Activated T-helper 1 cell treated with Interleukin-2 at 50 U/mL for 16 hours (primary cell): ENCODE results near the gene MAMDC2.
"Not testable (repeated sequence)": the region's sequence is repeated elsewhere in the genome, so short reads cannot be mapped to it uniquely, and the experiment has no call there.

Experiments used
- DNase-seq: peaks from one replicate; pipeline ENCODE4 v3.0.0-alpha.2; 2020; ENCODE audit warnings: low read depth

Gene MAMDC2

DNA sequence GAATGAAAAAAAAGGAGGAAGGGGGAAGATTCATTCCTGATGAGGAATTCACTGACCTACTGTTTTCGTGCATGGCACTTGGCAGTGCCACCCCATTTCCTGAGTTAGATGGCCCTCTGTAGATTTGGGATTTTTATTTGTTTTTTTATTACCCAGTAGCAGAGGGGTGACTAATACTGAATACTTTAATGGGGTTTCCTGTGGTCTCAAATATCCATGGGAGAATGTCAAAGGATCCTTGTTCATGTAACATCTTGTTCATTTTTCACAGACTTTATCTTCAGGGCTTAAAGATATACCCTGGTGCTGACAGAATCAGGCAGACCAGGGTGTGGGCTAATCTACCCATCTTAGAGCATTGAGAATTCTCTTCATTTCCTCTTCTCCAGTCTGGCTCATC is 93.0 kb downstream of the MAMDC2 start:
- DNase-seq = no peak

DNA sequence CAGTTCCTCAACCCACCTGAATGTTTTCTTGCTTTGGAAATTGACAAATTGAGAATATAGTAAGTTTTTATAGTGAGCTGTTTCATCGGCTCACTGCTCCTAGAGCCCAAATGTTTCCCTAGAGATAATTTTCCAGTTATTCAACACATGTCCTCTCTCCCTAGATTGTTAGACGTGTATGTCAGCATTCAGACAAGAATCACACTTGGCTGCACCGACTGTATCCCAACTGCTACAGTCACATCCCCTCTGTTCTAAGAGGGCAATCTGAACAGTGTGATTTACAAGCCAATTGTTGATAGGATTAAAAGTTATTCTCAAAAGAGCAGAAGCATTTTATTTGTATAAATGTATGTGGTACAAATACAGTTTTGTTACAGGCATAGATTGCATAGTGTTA is 93.9 kb downstream of the MAMDC2 start:
- DNase-seq = no peak

DNA sequence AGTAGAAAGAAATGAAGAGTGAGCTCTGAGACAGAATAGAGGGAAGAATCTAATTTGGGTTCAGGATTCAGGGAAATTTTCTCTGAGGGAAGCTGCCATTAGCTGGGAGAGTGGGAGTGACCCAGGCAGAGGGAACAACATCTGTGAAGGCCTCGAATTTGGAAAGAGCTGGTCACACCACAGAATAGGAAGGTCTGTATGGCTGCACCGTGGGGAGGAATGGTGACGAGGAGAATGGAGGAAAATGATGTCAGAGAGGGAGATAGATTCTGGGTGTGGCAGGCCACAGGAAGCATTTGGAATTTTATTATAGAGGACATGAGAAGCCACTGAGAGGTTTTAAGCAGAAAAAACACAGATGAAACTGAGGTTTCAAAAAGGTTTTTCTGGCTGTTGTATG is 98.5 kb downstream of the MAMDC2 start:
- no peak for DNase-seq

DNA sequence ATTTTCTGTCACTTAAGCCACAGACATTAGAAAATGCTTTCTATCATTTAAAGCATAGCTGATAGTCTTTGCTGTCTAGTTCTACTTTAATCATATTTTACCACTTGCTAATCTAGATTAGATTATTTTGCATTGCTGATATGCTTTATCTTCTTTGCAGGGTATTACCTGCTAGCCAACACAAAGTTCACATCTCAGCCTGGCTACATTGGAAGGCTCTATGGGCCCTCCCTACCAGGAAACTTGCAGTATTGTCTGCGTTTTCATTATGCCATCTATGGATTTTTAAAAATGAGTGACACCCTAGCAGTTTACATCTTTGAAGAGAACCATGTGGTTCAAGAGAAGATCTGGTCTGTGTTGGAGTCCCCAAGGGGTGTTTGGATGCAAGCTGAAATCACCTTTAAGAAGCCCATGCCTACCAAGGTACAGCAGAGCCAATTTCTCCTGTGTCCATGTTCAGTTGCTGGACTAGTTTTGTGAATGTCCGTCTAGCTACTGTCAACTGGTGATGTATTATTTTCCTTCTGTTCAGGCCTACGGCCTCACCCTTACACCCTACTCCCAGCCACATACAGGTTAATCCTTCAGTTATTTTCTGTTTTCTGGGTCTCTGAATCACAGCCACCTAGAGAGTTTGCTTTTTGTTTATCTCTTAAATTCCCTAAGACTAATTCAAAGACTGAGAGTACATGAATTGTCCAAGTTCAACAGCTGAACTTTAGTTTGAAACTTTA is 99.9 kb downstream of the MAMDC2 start:
- DNase-seq = no peak

DNA sequence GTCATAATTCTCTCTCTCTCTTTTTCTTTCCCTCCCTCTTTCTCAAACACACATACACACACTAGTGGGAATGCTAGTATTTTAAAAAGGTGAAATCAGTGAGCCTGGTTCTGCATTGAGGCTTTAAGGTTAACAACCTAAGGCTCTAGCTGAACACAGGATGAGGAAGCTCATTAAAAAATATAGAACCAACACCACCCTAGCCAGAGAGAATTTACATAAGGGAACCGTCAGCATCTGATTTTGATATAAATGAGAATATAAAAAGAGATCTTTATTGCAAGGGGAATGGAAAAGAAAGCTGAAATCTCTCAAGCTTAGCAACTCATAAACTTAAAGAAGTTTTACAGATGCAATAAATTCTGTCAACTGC is 100.5 kb downstream of the MAMDC2 start:
- no peak for DNase-seq

DNA sequence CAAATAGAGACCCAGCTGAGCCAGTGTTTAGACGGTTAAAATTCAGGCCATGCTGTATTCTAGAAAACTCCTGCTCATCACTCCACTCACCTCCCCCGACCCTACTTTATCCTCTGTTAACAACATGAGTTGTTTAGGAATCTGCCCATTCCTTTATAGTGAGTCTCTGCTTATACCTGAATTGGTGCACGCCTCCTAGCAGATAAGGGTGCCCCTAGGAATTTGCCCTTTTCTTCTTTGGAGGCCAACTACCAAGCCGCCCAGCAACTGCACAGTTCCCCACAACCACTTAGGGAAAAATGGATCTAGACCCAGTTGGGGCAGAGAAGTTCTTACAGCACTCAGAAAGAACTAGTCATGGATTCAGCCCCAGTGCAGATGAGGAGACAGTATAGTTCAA is 102.3 kb downstream of the MAMDC2 start:
- no peak for DNase-seq

DNA sequence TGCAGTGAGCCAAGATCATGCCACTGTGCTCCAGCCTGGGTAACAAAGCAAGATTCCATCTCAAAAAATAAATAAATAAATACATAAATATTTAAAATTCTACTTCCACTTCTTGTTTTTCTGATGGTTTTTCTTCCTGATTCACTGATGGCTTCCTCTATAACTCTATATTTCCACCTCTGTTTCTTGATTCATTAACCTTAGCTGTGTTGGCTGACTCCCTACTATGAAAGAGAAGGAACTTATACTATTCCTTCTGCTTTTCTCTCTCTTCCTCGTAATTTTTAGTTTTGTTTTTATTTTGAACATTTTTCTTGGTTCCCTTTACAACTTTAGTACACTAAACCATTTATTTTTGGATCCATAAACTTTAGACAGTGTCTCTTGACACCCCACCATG is 103.5 kb downstream of the MAMDC2 start:
- DNase-seq = no peak

DNA sequence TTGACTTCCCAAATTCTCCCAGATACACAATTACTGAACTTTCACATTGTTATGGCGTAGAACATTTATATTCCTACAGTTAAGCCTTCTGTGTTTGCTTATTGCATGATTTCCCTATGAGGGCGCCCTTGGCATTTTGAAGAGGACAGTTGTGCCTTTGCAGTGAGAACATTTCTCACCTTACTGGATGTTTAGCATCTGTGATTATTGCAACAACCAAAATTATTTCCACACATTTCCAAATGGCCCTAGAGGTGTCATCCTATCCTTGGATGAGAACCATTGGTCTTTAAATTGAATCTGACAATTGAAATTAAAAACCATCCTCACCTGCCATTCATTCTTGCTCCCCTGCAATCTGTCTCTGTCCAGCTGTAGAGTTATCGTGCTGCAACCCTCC is 104.0 kb downstream of the MAMDC2 start:
- DNase-seq = no peak

DNA sequence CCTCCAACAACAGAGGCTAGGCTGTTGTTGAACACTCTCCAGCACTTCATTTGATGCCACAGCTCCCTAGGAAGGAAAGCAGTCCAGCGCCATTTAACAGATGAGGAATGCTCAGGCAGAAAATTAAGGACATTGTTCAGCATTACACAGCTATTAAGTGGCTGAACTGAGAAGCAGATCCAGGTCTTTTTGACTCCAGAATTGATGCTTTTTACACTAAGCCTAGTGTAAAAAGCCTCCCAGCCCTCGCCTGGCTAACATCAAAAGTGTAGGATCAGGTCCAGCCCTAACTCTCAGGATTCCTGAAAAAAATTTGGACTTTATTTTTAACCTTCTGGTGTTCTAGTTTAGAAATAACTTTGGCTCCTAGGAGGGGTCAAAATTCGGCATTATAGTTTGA is 108.7 kb downstream of the MAMDC2 start:
- no peak for DNase-seq

DNA sequence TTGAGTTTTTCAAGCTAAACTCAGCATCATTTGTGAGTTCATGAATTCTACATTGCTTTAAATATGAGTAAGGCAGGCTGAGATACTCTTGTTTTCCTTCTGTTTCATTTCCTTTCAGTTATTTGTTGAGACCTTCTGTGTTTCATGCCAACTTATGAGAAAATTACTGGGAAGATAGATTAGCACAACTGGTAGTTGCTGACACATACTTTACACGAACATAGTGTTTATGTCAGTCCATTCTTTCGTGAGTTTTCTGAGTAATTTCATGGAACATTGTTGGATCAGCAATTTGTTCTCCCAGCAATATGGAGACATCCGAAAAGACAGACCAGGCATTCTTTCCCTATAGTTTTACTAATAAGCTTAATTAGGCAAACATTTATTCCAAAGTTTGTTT is 113.1 kb downstream of the MAMDC2 start:
- DNase-seq = no peak

DNA sequence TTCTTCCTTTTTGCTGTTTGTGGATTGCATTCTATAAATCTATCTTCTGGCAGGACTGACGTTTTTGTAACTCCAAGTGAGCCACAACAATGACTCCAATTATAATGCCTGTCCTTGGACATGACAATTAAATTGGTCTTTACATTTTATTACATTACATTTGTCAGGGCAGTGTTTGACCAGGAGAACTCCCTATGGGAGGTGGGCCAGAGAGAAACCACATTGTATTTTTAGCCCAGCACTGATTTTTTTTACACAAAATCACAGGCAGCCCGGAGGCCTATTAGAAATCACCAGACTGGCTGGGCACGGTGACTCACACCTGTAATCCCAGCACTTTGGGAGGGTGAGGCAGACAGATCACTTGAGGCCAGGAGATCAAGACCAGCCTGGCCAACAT is 116.0 kb downstream of the MAMDC2 start:
- no peak for DNase-seq

DNA sequence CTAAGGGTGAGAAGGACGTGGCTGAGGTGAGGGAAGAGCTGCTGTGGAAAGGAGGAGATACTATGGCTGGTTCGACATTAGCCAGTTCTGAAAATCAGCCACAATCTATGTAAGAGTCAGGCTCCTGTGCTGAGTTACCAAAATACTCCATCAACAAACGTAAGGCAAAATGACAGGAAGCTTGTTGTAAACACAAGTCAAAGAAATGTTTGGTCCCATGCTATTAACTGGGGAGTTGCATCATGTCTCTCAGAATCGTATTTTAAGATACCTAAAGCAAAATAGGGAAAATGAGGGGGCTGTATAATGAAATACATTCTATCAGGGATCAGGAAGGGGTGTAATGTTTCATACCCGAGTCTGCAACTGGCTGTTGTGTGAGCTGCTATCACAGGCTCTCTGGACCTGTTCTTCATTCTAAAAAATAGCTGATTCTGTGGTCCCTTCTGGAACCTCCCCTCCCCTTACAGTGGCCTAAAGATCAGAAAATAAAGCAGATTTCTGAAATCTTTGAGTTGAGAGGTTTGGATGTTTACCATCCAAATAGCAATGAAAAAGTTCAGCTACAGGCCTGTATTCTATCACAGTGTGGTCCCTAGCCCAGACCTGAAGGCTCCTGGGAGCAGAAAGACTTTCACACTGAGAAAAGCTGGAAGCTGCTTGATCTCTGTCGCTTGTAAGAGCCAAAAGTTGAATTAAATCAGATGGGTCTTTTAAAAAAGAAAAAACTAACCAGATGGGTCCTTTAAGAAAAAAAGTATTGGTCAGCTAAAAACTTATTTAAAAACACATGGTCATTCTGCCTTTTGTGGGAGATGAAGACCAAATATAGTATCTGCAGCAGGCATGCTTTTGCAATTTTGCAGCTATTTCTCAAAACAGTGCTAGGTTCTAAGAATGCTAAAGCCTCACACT is 117.3 kb downstream of the MAMDC2 start:
- DNase-seq = no peak

DNA sequence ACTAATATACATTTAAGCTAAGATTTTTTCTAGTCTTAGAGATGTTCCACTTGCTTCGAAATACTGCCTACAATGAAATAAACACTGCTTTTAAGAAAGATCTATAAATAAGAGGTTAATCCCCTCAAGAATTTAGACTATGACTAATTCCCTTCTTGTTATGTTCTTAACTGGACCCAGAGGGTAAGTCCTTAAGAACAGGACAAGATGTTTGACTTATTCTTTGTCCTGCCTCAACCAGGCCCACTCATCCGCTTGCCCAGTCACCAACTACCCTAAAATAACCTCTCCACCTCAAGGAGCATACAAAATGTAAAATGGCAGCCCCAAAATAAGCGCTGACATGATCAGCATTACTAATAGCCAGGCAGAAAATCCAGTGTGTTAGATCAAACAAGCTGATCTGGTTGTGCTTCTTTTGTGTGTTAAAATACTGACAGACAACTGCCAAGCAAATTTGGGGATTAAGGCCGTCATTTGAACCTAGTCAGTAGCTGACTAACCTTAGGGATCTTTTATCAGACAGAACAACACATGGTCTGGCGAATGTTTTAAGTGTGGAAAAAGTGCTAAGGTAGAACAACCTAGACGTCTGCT is 121.5 kb downstream of the MAMDC2 start:
- no peak for DNase-seq

DNA sequence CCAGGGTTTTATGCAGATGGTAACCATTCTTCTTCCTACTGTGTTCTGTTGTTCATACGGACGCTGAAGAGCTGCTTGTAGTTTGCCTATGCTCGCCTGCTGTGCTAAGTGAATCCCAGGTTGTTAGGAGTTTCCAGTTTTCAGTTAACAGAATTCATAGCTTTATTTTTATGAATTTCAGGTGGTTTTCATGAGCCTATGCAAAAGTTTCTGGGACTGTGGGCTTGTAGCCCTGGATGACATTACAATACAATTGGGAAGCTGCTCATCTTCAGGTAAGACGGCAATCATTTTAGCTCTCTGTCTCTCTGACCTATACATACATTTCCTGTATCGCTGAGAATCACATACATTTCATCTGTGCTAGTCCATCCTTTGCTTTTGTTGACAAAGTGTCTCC is 124.9 kb downstream of the MAMDC2 start:
- no peak for DNase-seq

DNA sequence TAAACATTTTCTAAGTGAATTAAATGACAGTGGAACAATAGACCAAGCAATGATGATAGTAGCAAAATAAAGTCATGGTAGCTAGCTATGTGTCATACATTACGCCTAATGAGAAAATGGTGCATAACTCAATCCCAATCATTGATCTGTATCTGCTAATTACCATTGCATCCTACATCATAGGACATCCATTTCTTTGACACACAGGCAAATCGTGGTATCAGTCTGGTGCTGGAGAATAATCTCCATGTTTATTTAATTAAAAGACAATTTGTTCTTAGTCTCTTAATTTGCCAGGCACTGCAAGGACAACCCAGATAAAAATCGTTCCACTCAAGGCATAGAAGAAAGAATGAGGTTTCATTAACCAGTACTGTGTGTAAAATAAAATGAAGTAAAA is 125.6 kb downstream of the MAMDC2 start:
- no peak for DNase-seq

DNA sequence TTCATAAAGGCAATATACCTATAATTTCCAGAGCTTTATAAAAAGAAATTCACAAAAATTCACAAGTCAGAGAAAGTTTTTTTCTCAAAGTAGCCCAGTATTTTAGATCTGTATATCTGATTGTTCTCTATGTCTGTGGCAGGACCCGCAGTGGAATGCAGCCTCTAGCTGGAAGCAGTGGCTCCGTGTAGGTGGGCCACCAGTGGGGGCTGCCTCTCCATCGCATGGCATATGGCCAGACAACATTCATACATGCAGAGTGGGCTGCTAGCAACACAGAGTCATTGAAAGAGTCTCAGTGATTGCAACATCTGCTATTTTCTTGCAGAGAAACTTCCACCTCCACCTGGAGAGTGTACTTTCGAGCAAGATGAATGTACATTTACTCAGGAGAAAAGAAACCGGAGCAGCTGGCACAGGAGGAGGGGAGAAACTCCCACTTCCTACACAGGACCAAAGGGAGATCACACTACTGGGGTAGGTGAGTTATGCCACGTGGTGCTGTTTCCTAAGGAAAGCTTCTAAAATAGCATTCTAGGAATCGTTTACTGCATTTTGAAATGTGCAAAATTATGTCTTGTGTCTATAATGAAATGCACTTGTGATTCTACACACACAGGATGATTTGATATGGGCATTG is 126.6 kb downstream of the MAMDC2 start:
- DNase-seq = no peak

DNA sequence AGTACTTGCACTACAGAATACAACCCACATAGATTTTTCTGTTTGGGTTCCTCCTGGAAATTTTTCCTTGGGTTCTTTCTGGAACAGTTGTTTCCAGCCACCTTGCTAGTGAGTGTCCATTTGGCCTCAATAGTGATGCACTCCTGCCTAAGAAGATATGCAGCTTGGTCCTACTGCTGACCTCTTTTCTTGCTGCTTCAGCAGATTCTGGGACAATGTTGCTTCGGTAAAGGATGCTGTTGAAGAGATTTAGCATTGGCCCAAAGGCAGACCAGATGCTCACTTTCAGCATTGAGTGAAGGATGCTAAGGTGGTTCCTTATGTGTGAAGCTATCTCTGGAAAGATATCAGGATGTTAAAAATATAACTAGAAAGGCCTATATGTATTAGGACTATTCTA is 128.9 kb downstream of the MAMDC2 start:
- no peak for DNase-seq

DNA sequence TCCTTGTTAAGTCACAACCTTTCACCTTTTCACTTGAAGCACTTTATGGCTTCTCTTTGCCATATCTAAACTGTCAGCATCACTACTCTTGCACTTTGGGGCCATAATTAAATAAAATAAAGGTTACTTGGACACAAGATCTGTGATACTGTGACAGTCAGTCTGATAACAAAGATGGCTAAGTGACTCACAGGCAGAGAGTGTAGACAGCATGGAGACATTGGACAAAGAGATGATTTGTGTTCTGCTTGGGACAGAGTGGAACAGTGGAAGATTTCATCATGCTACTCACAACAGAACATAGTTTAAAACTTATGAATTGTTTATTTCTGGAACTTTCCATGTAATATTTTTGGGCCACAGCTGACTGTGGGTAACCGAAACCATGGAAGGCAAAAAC is 133.5 kb downstream of the MAMDC2 start:
- no peak for DNase-seq

DNA sequence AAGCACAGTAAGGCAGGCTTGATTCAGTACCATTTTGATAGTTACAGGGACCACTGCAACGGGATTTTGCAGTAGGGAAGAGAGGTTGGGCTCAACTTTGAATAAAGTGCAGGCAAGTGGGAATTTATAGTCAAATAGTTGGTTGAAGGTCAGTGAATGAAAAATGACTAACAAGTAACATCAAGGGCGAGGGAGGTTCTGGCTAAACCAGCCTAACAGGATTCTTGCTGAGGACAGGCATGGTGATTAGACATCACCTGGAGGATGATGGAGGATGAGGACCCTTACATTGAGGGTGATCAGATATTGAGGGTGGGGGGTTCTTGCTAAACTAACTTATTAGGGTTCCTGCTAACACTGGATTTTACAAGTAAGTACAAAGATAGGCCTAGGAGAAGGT is 149.1 kb downstream of the MAMDC2 start:
- no peak for DNase-seq

DNA sequence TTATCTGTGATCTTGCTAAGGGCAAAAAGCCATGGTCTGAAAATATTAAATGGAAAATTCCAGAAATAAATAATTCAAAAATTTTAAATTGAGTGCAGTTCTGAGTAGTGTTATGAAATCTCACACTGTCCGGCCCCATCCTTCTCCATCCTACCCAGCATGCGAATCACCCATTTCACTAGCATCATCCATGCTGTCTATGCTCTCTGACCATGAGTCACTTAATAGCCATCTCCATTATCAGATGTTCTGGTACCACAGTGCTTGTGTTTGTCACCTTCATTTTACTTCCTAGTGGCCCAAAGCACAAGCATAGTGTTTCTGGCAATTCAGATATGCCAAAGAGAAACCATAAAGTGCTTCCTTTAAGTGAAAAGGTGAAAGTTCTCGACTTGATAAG is 151.8 kb downstream of the MAMDC2 start:
- no peak for DNase-seq

DNA sequence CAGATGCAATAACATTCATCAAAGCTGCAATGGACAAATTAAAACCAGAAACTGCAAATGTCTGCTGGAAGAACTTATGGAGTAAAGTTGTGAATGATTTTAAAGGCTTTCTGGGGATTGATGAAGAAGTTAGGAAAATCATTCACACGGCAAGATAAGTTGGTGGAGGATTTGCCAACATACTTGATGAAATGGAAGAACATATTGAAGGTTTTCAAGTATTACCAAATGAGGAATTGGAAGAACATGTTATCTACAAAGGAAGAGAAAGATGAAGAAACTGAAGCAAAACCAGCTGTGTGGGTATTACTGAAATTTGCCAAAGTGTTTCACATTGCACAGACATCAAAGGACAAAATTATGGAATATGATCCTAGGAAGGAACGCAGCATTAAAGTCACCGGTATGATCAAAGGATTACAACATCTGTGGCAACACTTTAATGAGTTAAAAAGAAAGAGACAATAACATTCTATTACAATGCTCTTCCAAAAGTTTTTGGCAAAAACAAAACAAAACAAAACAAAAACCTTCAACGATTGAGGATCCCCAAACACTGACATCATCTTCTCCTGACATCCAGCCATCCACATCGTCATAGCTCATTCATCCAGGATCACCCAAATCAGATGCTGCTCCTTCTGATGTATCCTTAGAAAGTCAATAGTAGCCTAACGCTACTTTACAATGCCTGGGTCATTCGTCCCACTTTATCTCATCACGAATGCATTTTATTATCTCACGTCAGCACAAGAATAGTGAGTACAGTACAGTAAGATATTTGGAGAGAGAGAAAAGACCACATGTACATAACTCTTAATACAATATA is 153.8 kb downstream of the MAMDC2 start:
- no peak for DNase-seq

DNA sequence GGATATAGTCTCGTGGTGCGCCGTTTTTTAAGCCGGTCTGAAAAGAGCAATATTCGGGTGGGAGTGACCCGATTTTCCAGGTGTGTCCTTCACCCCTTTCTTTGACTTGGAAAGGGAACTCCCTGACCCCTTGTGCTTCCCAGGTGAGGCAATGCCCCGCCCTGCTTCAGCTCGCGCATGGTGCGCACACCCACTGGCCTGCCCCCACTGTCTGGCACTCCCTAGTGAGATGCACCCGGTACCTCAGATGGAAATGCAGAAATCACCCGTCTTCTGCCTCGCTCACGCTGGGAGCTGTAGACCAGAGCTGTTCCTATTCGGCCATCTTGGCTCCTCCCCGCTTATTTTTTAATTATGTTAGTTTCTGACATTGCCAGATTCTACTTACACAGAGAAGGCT is 161.1 kb downstream of the MAMDC2 start:
- not testable (repeated sequence) for DNase-seq
